ENCODE measurements around the gene TMC3. TPM values are rescaled to one million over a fixed set of nuclear protein-coding genes. Genes with fewer than 3 reads are reported as not detected.

The TMC3 gene
- 0.13 and 0.20 TPM in 2 replicates for total RNA-seq

DNA sequence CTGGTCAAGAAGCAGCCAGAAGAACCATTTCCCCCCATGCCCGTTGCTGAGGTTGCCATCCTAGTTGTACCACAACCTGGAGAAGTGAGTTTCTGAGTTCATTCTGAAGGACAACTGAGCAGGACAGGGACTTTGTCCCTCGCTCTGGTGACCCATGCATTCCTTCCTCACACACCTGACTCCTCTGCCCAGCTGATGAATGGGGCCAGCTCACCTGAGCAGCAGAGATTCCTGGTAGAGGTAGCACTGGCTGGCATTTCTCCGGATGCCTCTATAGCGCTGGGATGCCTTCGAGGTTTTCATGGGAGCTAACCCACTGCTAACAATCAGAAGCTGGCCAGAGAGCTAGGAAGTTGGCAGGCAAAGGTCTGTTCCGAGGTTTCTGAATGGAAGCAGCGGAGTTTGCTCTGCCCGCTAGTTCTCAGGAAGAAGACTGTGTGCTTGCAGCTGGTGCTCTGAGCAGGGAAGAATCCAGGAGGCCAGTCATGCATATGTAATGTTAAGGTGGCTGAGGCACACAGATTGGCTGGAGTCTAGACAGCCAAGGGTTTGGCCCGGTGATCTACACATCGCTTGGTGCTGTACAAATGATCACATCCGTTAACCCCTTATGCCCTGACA lies at the start of gene TMC3:
TSS of gene TMC3 (minus strand) at position 439 of the 621 bp plus-strand sequence. CDS start at position 303, 136 bp downstream.

GRCh38 chr15:81323944-81324881 lies 49.8 kb downstream of the TMC3 start, which contains the start of gene STARD5:
Gene STARD5 (minus strand): TSS chr15:81324141. CDS start chr15:81324099, 42 bp downstream.

Other genes starting within 250 kb of the TMC3 start
- 0.10 TPM in 1 of 2 replicates, not detected in the other for gene CFAP161, start 239.9 kb downstream of the TMC3 start, total RNA-seq
- gene IL16, start 177.3 kb downstream of the TMC3 start, total RNA-seq, result 0.20 and 0.65 TPM in 2 replicates
- gene STARD5, start 50.1 kb downstream of the TMC3 start, total RNA-seq, result 12.2 and 12.7 TPM in 2 replicates

All from smooth muscle cell of the pulmonary artery (primary cell).